HL-60 (cell line): ENCODE data around the gene GRIK2.

ENCODE experiments used
- DNase-seq, 2 experiments: peaks; one replicate each; pipeline ENCODE4 v3.0.0-alpha.2; 2010 to 2020; ENCODE audit warnings: low read depth in 1 of 2, low spot score in 1 of 2
- H3K27ac ChIP-seq: fragments of 250-450 bp; sonication (Bioruptor Pico); replicated peaks from 2 replicates; pipeline ENCODE4 v1.5.1; 2020; ENCODE audit warnings: mild to moderate bottlenecking, moderate library complexity
- H3K27me3 ChIP-seq: fragments of 250-450 bp; sonication (Bioruptor Pico); 2 replicates; pipeline ENCODE4 v1.5.1; 2021; ENCODE audit warnings: mild to moderate bottlenecking, moderate library complexity; ENCODE audit not compliant: insufficient read depth, poor library complexity, severe bottlenecking
- H3K4me3 ChIP-seq: replicated peaks from 2 replicates; pipeline ENCODE4 v1.5.1; 2011; ENCODE audit warnings: mild to moderate bottlenecking, control low read depth, low read length; ENCODE audit not compliant: insufficient read depth
- CTCF ChIP-seq: IDR thresholded peaks from one replicate; pipeline ENCODE4 v1.5.1; 2011; ENCODE audit warnings: low read length, control low read depth, inconsistent platforms; ENCODE audit not compliant: insufficient read depth
- GABPA ChIP-seq: IDR thresholded peaks from 2 replicates; pipeline ENCODE4 v1.6.1; 2012; ENCODE audit warnings: low read depth
- POLR2AphosphoS5 ChIP-seq: IDR thresholded peaks from 2 replicates; pipeline ENCODE4 v1.6.1; 2012; ENCODE audit warnings: low read depth
- REST ChIP-seq: IDR thresholded peaks from 2 replicates; pipeline ENCODE4 v1.6.1; 2012; ENCODE audit warnings: low read depth; ENCODE audit not compliant: insufficient replicate concordance
- SPI1 ChIP-seq: IDR thresholded peaks from 2 replicates; pipeline ENCODE4 v1.6.1; 2012; ENCODE audit warnings: low read depth, mild to moderate bottlenecking, borderline replicate concordance

Gene GRIK2

GRCh38 chr6:101936516-101936915, 543.0 kb downstream of the GRIK2 start:
- H3K4me3 ChIP-seq, result no peak overlapping the region
- no peak for DNase-seq

GRCh38 chr6:101937108-101937507, 543.6 kb downstream of the GRIK2 start:
- TF ChIP-seq POLR2AphosphoS5 (no peak), CTCF (no peak), GABPA (no peak), SPI1 (no peak), REST (no peak)
- Histone ChIP-seq H3K27me3 (no peaks in the 10 kb centered on the region), H3K4me3 (no peak overlapping the region), H3K27ac (no peak overlapping the region)
- no peak for DNase-seq

More at GRCh38 chr6:101936516-101936915, 543.0 kb downstream of the GRIK2 start:
- H3K27ac ChIP-seq, result no peak overlapping the region
- no peaks in the 10 kb centered on the region for H3K27me3 ChIP-seq
- TF ChIP-seq SPI1 (no peak), GABPA (no peak), POLR2AphosphoS5 (no peak), CTCF (no peak), REST (no peak)

- H3K27ac ChIP-seq, result no peak overlapping the region
- no peak for DNase-seq
- TF ChIP-seq CTCF, result no peak
- no peak for TF ChIP-seq POLR2AphosphoS5
- no peak for TF ChIP-seq REST
- no peak for TF ChIP-seq GABPA
- no peak for TF ChIP-seq SPI1
- no peaks in the 10 kb centered on the region for H3K27me3 ChIP-seq
- no peak overlapping the region for H3K4me3 ChIP-seq
Measured at GRCh38 chr6:101940391-101940790, 546.9 kb downstream of the GRIK2 start.
